K562 (cell line): Measurements from ENCODE around the gene PLA2G4D. TPM values are rescaled to one million over a fixed set of nuclear protein-coding genes. Genes with fewer than 3 reads are reported as not detected.
A peak's percentile ranks its signal among the peaks of the same experiment; 100 is the strongest.

Experiments
- CSDE1 ChIP-seq, 2 experiments: fragments of 450-650 bp; IDR thresholded peaks; 2 replicates each; pipeline ENCODE4 v1.6.1; 2016; ENCODE audit warnings: mild to moderate bottlenecking in 1 of 2
- FOXA1 ChIP-seq: fragments of 450-650 bp; IDR thresholded peaks from 2 replicates; pipeline ENCODE4 v1.6.1; 2016; ENCODE audit warnings: mild to moderate bottlenecking, borderline replicate concordance
- FOXJ2 ChIP-seq: fragments of 200-800 bp; sonication (Bioruptor generic); IDR thresholded peaks from 2 replicates; pipeline ENCODE4 v1.6.1; 2016; ENCODE audit warnings: missing genetic modification characterization, missing compliant biosample characterization
- FUS ChIP-seq: fragments of 200-400 bp; formaldehyde crosslinking; optimal IDR thresholded peaks from 2 replicates; pipeline ENCODE3; 2017; ENCODE audit warnings: low read depth, low read length
- ZFP36 ChIP-seq: fragments of 150-350 bp; IDR thresholded peaks from 2 replicates; pipeline ENCODE4 v1.6.1; 2018; ENCODE audit warnings: low read length, low read depth; ENCODE audit not compliant: partially characterized antibody
- ZNF263 ChIP-seq: sonication (generic); formaldehyde crosslinking; IDR thresholded peaks from 2 replicates; pipeline ENCODE4 v1.8.0; 2022; ENCODE audit warnings: mild to moderate bottlenecking, missing genetic modification reagents, borderline replicate concordance
- polyA plus RNA-seq, 8 experiments: library from polyadenylated mRNA; depleted of rRNA in 4 of 8; stranded (reverse) in 5 of 8; unstranded in 3 of 8; fragments of >200 nt; fragmentation: Nextera tagmentation in 2 of 8; fragmentation: Illumina TruSeq in 1 of 8; extraction: Ambion mirVana in 2 of 8; extraction: Trizol in 1 of 8; gene quantifications; 2 replicates each; pipeline versions ENCODE4 v1.2.1 to v1.2.3, GENCODE V29; 2011 to 2014; ENCODE audit warnings: inconsistent platforms in 1 of 8, missing spikeins in 1 of 8
- total RNA-seq, 7 experiments: library from RNA; depleted of rRNA in 6 of 7; stranded (reverse); fragments of >200 nt in 6 of 7; fragmentation: Illumina TruSeq in 2 of 7; extraction: Trizol in 2 of 7; gene quantifications; 2 replicates each; pipeline versions ENCODE4 v1.2.1 to v1.2.3, GENCODE V29; 2011 to 2021; ENCODE audit warnings: low replicate concordance in 1 of 7
- TF ChIP-seq, protein P1 (sequence below): fragments of 450-650 bp; IDR thresholded peaks from 2 replicates; pipeline ENCODE4 v1.6.1; 2016; ENCODE audit warnings: mild to moderate bottlenecking, moderate library complexity
- TF ChIP-seq, protein P2 (sequence below): fragments of 250-450 bp; sonication (Bioruptor Pico); IDR thresholded peaks from 2 replicates; pipeline ENCODE4 v1.5.0; 2022; ENCODE audit warnings: mild to moderate bottlenecking
- TF ChIP-seq, protein P3 (sequence below), 3 experiments: IDR thresholded peaks in 2 of 3; conservative IDR thresholded peaks in 1 of 3; 2 replicates each; pipeline ENCODE4 v1.5.1; 2011 to 2012; ENCODE audit warnings: low read length in 3 of 3, mild to moderate bottlenecking in 3 of 3, control low read depth in 2 of 3, improper control_type of control experiment in 1 of 3, inconsistent platforms in 1 of 3, low read depth in 1 of 3, mixed read lengths in 1 of 3, moderate library complexity in 1 of 3; ENCODE audit not compliant: insufficient read depth in 2 of 3
- TF ChIP-seq, protein P4 (sequence below): sonication (generic); formaldehyde crosslinking; IDR thresholded peaks from 2 replicates; pipeline ENCODE4 v1.9.0; 2022; ENCODE audit warnings: mild to moderate bottlenecking, missing genetic modification reagents

PLA2G4D gene
- total and polyA plus RNA-seq, 9 of the 15 experiments (the other 6 are each of a cell fraction or from before 2014, with no cell fraction given), result 0.04 TPM; not detected in 8

DNA sequence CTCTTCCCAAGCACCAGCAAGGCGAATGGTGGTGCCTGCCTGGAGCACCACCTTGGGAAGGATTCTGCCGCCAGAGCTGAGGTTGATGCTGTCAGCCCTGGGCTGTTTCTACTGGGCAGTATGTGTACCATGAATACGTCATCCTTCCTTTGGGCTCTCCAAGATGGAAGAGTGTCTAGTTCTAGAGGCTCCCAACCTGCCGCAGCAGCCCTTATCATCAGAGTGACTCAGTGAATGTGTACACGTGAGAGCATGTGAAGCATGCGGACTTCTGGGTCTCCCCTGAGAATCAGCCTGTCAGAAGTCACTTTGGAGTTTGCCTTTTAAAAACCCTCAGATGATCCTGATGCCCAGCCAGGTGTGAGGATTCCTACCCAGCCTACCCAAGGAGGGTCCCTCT, 20.9 kb downstream of the PLA2G4D start (continued):
- TF ChIP-seq, protein P1, sequence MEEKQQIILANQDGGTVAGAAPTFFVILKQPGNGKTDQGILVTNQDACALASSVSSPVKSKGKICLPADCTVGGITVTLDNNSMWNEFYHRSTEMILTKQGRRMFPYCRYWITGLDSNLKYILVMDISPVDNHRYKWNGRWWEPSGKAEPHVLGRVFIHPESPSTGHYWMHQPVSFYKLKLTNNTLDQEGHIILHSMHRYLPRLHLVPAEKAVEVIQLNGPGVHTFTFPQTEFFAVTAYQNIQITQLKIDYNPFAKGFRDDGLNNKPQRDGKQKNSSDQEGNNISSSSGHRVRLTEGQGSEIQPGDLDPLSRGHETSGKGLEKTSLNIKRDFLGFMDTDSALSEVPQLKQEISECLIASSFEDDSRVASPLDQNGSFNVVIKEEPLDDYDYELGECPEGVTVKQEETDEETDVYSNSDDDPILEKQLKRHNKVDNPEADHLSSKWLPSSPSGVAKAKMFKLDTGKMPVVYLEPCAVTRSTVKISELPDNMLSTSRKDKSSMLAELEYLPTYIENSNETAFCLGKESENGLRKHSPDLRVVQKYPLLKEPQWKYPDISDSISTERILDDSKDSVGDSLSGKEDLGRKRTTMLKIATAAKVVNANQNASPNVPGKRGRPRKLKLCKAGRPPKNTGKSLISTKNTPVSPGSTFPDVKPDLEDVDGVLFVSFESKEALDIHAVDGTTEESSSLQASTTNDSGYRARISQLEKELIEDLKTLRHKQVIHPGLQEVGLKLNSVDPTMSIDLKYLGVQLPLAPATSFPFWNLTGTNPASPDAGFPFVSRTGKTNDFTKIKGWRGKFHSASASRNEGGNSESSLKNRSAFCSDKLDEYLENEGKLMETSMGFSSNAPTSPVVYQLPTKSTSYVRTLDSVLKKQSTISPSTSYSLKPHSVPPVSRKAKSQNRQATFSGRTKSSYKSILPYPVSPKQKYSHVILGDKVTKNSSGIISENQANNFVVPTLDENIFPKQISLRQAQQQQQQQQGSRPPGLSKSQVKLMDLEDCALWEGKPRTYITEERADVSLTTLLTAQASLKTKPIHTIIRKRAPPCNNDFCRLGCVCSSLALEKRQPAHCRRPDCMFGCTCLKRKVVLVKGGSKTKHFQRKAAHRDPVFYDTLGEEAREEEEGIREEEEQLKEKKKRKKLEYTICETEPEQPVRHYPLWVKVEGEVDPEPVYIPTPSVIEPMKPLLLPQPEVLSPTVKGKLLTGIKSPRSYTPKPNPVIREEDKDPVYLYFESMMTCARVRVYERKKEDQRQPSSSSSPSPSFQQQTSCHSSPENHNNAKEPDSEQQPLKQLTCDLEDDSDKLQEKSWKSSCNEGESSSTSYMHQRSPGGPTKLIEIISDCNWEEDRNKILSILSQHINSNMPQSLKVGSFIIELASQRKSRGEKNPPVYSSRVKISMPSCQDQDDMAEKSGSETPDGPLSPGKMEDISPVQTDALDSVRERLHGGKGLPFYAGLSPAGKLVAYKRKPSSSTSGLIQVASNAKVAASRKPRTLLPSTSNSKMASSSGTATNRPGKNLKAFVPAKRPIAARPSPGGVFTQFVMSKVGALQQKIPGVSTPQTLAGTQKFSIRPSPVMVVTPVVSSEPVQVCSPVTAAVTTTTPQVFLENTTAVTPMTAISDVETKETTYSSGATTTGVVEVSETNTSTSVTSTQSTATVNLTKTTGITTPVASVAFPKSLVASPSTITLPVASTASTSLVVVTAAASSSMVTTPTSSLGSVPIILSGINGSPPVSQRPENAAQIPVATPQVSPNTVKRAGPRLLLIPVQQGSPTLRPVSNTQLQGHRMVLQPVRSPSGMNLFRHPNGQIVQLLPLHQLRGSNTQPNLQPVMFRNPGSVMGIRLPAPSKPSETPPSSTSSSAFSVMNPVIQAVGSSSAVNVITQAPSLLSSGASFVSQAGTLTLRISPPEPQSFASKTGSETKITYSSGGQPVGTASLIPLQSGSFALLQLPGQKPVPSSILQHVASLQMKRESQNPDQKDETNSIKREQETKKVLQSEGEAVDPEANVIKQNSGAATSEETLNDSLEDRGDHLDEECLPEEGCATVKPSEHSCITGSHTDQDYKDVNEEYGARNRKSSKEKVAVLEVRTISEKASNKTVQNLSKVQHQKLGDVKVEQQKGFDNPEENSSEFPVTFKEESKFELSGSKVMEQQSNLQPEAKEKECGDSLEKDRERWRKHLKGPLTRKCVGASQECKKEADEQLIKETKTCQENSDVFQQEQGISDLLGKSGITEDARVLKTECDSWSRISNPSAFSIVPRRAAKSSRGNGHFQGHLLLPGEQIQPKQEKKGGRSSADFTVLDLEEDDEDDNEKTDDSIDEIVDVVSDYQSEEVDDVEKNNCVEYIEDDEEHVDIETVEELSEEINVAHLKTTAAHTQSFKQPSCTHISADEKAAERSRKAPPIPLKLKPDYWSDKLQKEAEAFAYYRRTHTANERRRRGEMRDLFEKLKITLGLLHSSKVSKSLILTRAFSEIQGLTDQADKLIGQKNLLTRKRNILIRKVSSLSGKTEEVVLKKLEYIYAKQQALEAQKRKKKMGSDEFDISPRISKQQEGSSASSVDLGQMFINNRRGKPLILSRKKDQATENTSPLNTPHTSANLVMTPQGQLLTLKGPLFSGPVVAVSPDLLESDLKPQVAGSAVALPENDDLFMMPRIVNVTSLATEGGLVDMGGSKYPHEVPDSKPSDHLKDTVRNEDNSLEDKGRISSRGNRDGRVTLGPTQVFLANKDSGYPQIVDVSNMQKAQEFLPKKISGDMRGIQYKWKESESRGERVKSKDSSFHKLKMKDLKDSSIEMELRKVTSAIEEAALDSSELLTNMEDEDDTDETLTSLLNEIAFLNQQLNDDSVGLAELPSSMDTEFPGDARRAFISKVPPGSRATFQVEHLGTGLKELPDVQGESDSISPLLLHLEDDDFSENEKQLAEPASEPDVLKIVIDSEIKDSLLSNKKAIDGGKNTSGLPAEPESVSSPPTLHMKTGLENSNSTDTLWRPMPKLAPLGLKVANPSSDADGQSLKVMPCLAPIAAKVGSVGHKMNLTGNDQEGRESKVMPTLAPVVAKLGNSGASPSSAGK, result 0 out of 2 replicates have a peak, but pooled peaks have one; percentile 19
- no peak for TF ChIP-seq CSDE1 (IDR thresholded peaks at IDR 0.05)
- no peak for TF ChIP-seq FOXJ2 (tag)
- TF ChIP-seq FUS, result no peak
- TF ChIP-seq FOXA1, result no peak
- TF ChIP-seq, protein P2, sequence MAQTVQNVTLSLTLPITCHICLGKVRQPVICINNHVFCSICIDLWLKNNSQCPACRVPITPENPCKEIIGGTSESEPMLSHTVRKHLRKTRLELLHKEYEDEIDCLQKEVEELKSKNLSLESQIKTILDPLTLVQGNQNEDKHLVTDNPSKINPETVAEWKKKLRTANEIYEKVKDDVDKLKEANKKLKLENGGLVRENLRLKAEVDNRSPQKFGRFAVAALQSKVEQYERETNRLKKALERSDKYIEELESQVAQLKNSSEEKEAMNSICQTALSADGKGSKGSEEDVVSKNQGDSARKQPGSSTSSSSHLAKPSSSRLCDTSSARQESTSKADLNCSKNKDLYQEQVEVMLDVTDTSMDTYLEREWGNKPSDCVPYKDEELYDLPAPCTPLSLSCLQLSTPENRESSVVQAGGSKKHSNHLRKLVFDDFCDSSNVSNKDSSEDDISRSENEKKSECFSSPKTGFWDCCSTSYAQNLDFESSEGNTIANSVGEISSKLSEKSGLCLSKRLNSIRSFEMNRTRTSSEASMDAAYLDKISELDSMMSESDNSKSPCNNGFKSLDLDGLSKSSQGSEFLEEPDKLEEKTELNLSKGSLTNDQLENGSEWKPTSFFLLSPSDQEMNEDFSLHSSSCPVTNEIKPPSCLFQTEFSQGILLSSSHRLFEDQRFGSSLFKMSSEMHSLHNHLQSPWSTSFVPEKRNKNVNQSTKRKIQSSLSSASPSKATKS (CRISPR knock-in tag), result no peak
- TF ChIP-seq, protein P3, sequence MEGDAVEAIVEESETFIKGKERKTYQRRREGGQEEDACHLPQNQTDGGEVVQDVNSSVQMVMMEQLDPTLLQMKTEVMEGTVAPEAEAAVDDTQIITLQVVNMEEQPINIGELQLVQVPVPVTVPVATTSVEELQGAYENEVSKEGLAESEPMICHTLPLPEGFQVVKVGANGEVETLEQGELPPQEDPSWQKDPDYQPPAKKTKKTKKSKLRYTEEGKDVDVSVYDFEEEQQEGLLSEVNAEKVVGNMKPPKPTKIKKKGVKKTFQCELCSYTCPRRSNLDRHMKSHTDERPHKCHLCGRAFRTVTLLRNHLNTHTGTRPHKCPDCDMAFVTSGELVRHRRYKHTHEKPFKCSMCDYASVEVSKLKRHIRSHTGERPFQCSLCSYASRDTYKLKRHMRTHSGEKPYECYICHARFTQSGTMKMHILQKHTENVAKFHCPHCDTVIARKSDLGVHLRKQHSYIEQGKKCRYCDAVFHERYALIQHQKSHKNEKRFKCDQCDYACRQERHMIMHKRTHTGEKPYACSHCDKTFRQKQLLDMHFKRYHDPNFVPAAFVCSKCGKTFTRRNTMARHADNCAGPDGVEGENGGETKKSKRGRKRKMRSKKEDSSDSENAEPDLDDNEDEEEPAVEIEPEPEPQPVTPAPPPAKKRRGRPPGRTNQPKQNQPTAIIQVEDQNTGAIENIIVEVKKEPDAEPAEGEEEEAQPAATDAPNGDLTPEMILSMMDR (IDR thresholded peaks at IDR 0.05 in 2 of 3, conservative IDR thresholded peaks at IDR 0.05 in 1 of 3; ENCODE audit: insufficient read depth in 2 of 3, low read depth in 1 of 3, low read length in 3 of 3), result no peak
- no peak for TF ChIP-seq ZFP36
- peak; percentile 49; the same call in 1 of the 2 replicates for TF ChIP-seq ZNF263
- TF ChIP-seq, protein P4, sequence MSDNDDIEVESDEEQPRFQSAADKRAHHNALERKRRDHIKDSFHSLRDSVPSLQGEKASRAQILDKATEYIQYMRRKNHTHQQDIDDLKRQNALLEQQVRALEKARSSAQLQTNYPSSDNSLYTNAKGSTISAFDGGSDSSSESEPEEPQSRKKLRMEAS, result peak; percentile 73
